HepG2 (cell line): Measurements from ENCODE around the gene TTF2.

Experiments
- ATF2 ChIP-seq: sonication (generic); formaldehyde crosslinking; IDR thresholded peaks from 2 replicates; pipeline ENCODE4 v1.4.0; 2020; ENCODE audit warnings: missing genetic modification reagents
- CTCF ChIP-seq: sonication (generic); formaldehyde crosslinking; IDR thresholded peaks from 2 replicates; pipeline ENCODE4 v1.5.0; 2020; ENCODE audit warnings: mild to moderate bottlenecking, missing genetic modification reagents, moderate library complexity
- FOSL1 ChIP-seq: sonication (generic); formaldehyde crosslinking; IDR thresholded peaks from 2 replicates; pipeline ENCODE4 v1.9.0; 2021; ENCODE audit warnings: missing genetic modification reagents, borderline replicate concordance
- FOXA1 ChIP-seq, 2 experiments: fragments of 450-650 bp in 1 of 2; sonication (generic) in 1 of 2; formaldehyde crosslinking in 1 of 2; IDR thresholded peaks; 2 replicates each; pipeline versions ENCODE4 v1.4.0 to v1.6.1; 2016 to 2020; ENCODE audit warnings: missing genetic modification reagents in 1 of 2
- MAX ChIP-seq: IDR thresholded peaks from 2 replicates; pipeline ENCODE4 v1.6.1; 2012; ENCODE audit warnings: inconsistent platforms
- MAZ ChIP-seq, 2 experiments: sonication (generic) in 1 of 2; formaldehyde crosslinking in 1 of 2; IDR thresholded peaks; 2 replicates each; pipeline versions ENCODE4 v1.5.0 to v1.6.1; 2012 to 2020; ENCODE audit warnings: low read depth in 2 of 2, mild to moderate bottlenecking in 2 of 2, borderline replicate concordance in 1 of 2, improper control_type of control experiment in 1 of 2, low read length in 1 of 2, missing genetic modification reagents in 1 of 2, moderate library complexity in 1 of 2
- SMC3 ChIP-seq: IDR thresholded peaks from 2 replicates; pipeline ENCODE4 v1.6.1; 2011; ENCODE audit warnings: low read length, improper control_type of control experiment
- ZFX ChIP-seq: sonication (generic); formaldehyde crosslinking; IDR thresholded peaks from 2 replicates; pipeline ENCODE4 v1.4.0; 2020; ENCODE audit warnings: mild to moderate bottlenecking, low read depth, missing genetic modification reagents, moderate library complexity
- TF ChIP-seq, protein P1 (sequence below): sonication (generic); formaldehyde crosslinking; IDR thresholded peaks from 2 replicates; pipeline ENCODE4 v1.4.0; 2020; ENCODE audit warnings: mild to moderate bottlenecking, missing genetic modification reagents

DNA sequence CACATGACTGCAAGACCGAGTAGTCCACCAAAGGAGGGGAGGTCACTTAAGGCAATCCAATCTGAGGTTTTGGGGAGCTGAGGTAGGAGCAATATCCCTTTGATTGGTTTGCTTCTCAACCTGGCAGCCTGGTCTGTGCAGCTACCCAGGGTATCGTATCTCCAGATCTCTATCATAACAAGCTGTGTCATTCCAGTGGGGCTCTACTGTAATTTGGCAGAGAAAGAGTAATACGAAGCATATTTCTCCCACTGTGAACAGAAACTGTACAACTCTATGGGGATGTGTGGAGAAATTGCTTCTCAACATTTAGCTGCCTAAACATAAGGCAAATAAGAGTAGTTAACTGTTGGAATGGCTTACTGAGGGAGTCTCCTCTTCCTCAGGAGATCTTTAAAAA lies 38.0 kb upstream of the TTF2 start:
- TF ChIP-seq MAX (no peak), ATF2 (no peak), ZFX (no peak), MAZ (IDR thresholded peaks at IDR 0.05; ENCODE audit: borderline replicate concordance, low read depth, low read length) (no peak), MAZ (CRISPR knock-in tag; IDR thresholded peaks at IDR 0.05; ENCODE audit: low read depth) (no peak), FOSL1 (CRISPR knock-in tag) (no peak), CTCF (no peak), FOXA1 (IDR thresholded peaks at IDR 0.05) (no peak), FOXA1 (CRISPR knock-in tag; IDR thresholded peaks at IDR 0.05) (no peak), SMC3 (no peak)
- TF ChIP-seq, protein P1, sequence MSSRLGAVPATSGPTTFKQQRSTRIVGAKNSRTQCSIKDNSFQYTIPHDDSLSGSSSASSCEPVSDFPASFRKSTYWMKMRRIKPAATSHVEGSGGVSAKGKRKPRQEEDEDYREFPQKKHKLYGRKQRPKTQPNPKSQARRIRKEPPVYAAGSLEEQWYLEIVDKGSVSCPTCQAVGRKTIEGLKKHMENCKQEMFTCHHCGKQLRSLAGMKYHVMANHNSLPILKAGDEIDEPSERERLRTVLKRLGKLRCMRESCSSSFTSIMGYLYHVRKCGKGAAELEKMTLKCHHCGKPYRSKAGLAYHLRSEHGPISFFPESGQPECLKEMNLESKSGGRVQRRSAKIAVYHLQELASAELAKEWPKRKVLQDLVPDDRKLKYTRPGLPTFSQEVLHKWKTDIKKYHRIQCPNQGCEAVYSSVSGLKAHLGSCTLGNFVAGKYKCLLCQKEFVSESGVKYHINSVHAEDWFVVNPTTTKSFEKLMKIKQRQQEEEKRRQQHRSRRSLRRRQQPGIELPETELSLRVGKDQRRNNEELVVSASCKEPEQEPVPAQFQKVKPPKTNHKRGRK (CRISPR knock-in tag): no peak
